NCI-H446 (cell line): ENCODE data around the gene PDIA2.
"Not testable (repeated sequence)": the region's sequence is repeated elsewhere in the genome, so short reads cannot be mapped to it uniquely, and the experiment has no call there.

ENCODE experiments used
- DNase-seq, 2 experiments: peaks; one replicate each; lab custom pipeline; 2025; lab: John Stamatoyannopoulos, UW

Gene PDIA2

DNA sequence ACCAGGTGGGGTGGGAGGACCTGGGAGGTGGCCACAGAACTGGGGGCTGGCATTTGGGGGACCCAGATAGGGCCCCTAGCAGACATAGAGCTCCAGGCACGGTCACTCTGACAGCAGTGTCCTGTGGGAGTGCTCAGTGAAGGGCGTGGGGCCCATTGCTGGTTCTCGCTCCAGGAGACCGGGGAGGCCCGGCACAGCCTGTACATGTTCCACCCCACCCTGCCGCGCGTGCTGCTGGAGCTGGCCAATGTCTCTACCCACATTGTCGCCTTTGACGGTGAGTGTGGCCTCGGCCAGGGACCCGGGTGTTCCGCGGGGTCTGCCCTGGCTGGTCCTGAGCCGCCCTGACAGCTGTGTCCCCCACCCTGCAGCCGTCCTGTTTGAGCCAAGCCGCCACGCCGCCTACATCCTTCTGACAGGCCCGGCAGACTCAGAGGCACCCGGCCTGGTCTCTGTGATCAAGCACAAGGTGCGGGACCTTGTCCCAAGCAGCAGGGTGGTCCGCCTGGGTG, 18.5 kb upstream of the PDIA2 start:
- DNase-seq = no peak

DNA sequence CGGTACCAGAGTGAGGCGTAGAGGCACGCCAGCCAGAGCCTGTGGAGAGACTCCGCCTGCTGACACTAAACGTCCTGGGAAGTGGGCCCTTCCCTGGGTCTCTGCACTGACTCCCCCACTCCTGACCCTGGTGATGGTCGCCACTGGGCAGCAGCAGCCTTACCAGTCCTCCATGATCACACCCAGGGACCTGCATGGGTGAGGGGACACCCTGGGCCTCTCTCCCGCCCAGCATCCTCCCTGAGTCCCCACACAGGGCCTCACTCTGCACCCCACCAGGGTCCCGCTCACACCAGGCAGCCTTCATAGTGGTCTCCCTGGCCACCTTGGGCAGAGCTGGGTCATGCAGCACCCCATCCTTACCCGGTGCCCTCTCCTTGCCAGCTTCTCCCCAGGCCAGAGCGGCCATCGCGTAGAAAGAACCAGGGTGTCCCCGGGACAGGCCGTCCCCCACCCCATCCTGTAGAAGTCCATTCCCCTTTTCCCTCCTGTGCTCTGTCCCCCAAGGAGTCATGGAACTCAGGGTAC, 17.9 kb upstream of the PDIA2 start:
- DNase-seq = no peak

DNA sequence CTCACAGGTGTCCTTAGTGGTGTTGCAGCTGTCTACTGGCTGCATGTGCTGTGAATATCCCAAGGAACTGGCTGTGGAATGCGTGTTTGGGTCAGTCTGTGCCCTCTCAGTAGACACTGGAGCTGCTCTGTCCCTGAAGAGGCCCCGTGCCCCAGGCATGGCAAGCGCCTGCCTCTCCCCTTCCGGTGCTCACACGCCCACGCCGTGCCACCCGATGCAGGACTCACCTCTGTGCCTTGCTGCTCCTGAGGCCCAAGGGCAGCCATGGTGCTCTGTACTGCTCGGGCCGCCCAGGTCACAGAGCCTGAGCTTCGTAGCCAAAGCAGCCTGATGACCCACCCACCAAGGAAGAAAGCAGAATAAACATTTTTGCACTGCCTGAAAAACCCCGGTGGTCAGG, 17.3 kb upstream of the PDIA2 start:
- no peak for DNase-seq

DNA sequence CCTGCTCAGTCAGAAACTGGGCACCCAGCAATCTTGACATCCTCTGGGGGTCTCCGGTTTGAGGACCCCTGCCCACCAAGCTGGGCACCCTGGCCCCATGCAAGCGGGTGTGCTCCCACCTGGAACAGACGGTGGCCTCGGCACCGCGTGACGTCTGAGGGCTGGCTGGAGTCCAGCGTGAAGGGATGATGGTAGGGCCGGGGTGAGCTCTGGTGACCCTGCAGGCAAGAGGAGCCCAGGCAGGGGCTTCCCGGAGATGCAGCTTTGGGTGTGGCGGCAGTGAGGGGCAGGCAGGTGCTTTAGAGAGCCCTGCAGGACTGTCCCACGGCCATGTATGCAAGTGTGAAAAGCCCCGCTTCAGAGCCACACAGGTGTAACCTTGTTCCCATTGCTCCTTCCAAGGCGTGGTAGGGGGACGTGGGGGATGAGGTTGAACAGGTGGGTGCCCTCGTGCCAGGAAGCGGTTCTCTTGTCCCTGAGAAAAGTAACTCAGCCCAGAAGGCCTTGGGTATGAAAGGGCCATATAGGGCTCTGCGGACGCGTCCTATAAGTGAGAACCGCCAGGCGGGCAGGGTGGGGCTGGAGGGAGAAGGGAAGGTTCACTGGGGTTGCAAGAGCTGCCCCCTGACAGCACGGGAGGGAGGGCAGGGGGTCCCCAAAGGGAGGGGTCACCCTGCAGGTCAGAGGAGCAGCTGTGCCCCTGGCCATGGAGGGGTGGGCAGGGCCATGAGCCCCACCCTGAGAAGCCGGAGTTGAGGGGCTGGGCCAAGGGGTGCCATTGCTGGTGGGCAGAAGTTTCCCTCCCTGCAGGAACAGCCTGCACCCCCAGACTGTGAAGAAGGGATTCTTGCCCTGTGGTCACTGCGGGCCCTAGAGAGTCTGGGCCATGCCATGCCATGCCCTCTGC, 16.5 kb upstream of the PDIA2 start:
- DNase-seq = no peak

DNA sequence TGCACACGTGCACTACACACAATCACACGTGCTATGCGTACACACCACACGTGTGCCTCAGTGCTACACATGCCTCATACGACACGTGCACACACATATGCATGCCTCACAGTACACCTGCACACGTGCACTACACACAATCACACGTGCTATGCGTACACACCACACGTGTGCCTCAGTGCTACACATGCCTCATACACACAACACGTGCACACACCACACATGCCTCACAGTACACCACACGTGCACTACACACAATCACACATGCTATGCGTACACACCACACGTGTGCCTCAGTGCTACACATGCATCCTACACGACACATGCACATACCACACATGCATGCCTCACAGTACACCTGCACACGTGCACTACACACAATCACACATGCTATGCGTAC, 15.4 kb upstream of the PDIA2 start:
- DNase-seq = not testable (repeated sequence)

DNA sequence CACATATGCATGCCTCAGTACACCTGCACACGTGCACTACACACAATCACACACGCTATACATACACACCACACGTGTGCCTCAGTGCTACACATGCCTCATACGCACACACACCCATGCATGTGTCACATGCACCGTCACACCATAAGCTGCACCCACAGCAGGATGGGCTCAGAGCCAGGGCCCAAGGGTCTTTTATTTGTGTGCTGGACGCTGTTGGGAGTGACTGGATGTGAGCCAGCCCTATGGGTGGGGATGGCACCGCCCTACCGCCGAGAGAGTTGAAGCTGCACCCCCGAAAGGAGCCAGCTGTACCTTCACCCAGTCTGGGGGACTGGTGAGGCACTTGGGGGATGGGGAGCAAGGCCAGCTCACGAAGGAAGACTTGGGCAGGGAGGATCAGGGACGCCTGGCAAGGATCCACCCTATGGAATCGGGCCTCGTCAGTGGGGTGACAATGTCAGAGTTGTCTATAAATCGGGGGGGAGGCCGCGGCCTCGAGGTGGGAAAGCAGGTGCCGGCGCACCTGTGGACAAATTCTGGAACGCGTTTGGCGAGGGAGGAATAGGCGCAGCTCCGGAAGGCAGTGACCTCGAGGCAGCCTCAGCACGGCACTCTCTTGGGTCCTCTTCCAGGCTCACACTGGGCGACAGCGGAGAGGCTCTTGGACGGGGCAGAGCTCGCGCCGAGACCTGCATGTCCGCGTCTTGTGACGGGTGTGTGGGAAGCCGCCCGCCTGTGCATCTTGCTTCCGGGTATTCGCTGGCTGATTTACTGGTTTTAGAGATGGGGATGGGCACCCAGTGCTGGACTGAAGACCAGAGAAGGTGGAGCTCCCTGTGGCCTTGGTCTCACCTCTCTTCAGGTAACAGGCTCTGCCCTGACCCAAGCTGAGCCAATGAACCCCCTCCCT, 14.6 kb upstream of the PDIA2 start:
- DNase-seq = no peak

DNA sequence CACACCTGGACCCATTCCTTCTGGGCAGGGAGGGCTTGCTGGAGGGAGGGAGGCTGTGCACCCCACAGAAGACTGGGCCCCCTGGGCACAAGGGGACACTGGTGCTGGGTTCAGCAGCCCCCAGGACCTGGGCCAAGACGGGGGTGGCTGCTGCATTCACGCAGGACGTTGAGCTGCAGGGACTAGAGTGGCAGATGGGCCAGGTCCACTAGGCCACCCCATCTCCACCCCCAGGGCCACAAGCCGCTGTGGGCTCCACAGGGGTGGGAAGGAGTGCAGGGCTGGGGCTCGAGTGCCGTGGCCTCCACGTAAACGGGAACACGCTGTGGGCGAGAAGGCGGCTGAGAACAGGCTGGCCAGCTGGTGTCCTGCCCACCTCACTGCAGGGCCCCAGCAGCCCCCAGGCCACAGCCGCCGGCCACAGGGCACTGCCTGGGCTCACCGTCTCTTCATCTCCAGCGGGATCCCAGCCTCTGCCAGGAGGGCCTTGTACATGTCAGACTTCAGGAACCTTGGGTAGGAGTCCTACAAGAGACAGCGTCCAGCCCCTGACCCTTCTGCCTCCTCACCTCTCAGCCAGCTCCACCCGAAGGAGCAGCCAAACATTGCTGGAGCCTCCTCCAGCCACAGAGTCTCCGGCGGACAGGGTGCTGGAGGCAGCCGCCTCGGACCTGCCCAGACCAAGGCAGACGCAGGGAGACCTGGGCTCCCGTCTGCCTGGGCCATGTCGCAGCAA, 13.7 kb upstream of the PDIA2 start:
- DNase-seq = no peak

DNA sequence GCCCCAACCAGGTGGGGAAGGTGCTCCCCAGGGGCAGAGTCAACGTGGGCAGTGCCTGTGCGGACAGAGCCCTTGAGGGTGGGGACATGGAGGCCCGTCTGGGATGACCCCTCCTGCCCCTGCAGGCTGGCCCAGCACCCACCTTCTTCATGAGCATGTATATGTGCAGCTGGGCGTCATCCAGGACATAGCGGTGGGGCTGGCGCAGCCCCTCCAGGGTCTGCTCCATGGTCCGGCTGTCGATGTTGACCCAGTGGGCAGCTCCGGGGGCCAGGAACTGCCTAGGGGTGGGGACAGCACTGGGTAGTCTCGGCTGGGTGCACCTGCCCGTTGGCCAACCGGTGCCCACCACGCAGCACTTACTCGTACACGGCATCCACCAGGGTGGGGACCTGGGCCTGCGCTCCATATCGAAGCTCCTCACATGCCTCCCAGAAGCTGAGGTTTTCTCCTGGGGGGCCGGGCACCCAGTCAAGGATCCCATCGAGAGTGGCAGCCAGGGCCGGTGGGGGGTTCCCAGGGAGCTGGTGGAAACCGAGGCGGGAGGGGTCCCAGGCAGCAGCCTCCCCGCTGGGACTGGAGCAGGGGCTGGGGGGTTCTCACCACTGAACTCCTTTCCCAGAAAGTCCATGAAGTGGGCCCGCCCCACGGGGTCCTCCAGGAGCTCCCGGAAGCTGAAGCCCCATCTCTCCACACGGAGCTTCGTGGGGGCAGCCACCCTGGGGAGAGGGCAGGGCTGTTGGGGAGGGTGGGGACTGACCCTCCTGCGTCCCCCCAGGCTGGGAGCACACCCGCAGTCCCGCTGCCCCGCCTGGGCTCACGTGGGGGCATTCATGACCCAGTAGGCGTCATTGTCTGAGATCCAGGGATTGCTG, 12.3 kb upstream of the PDIA2 start:
- no peak for DNase-seq

DNA sequence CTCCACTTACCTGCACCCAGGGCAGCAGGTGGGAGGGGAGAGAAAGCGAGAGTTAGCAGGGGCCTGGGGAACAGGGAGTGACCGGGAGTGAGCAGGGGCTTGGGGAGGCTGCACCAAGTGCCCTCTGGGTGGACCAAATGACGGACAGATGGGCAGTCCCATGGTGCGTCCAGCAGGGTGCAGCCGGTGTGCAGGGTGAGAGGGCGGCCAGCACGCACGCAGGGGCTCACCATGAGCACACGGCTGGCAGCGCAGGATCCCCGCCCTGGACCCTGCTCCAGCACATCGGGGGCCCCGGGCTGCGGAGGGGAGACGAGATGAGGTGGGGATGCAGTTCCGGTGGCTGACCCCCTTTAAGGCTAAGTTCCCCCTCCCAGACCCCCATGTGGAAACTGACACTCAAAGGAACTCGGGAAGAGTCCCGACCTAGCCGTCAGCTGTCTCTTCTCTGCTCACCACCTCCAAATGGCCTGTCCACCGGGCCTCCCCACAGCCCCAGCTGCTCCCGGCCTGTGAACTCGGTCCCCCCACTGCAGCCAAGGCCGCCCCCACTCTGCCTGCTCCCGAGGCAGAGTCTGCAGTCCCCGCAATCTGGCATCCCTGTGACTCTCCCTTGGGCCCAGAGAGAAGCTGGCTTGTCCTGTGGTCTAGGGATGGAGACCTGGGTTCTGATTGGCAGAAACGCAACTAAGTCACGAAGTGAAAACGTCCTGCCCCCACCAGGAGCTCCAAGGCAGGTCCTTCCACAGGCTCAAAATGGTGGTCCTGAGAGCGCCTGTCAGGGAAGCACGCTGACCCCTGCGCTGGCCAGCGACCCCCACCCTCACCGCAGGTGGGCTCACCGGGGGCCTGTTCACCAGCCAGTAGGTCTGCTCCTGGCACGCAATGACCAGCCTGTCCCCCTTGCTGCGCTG, 10.1 kb upstream of the PDIA2 start:
- no peak for DNase-seq

DNA sequence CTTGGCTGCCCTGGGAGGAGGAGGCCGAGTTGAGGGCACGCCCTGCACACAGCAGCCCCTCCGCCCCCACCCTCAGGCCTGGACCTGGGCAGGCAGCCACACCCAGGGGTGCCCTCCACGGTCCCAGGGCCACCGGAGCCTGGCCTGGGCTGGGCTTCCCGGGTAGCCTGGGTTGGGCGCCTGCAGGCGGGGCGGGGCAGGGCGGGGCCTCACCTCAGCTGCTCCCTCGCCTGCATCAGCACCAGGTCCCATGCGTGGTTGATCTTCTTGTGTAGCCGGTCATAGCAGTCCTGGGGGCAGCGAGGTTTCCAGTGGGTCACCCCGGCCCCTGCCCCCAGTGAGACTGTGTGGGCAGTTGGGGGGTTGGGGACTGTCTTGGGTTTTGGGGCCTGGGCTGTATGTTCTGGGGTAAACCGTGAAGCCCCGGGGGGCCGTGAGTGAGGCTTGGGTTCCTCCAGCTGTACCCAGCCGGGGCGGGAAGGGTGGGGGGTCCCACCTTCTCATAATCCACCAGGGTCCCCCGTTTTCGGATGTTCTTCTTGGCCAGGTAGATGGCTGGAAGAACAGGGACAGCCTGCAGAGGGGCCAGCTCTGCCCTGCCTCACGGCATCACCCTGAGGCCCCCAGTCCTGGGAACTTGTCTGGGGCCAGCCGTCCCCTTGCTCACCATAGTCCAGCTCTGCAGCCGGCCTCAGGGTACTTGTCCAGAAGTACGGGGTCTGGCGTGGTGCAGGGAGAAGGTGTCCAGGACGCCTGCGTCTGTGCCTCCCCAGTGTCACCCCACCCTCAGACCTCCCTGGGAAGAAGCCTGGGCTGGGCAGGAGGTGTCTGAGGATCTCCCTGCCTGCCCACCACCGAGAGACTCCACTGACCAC, 9.2 kb upstream of the PDIA2 start:
- DNase-seq = no peak

DNA sequence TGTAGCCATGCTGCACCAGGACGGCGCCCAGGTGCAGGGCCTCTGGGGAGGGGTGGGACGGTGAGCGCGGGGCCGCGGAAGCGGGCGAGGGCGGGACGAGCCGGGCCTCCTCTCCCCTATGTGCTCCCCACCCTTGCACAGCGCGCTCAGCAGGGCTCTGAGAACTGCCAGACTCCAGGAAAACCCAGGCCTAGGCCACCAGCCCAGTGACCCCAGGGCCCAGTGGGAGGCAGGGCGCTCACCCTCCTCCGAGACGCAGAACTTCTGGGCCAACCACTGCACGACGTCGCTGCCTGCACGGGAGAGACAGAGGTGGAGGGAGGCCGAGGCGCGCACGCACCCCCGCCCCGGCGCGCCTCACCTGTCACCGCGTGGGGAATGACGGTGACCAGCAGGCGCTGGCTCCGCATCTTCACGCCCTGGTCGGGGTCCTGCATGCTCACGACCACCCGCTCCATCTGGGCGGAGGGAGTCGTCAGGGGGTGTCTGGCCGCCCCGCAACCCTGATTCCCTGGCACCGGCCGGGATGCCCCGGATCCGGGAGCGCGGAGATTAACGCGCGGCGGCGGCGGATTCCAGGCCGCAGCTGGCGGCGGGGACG, 7.8 kb upstream of the PDIA2 start:
- no peak for DNase-seq

DNA sequence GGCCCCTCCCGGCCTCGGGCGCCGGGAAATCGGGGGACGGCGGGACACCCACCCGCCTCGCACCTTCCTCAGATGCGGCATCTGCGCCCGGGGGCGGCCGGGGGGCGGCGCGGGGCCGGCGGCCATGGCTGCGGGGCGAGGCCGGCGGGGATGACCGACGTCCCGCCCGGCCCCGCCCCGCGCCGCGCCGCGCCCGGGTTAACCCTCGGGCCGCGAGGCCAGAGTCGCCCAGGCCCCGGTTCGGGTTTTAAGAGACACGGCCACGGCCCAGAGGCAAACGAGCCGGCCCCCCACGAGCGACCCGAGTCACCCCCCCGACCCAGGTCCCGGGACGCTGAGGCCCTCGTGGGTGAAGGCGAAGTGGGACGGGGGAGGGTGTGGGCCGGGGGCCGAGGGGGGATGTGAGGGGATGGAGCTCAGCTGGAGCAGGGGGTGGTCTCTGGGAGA, 7.2 kb upstream of the PDIA2 start, which contains the start of gene RGS11:
TSS of gene RGS11 (minus strand) at position 159 of the 447 bp plus-strand sequence. CDS start at position 126, 33 bp downstream.
- no peak for DNase-seq

DNA sequence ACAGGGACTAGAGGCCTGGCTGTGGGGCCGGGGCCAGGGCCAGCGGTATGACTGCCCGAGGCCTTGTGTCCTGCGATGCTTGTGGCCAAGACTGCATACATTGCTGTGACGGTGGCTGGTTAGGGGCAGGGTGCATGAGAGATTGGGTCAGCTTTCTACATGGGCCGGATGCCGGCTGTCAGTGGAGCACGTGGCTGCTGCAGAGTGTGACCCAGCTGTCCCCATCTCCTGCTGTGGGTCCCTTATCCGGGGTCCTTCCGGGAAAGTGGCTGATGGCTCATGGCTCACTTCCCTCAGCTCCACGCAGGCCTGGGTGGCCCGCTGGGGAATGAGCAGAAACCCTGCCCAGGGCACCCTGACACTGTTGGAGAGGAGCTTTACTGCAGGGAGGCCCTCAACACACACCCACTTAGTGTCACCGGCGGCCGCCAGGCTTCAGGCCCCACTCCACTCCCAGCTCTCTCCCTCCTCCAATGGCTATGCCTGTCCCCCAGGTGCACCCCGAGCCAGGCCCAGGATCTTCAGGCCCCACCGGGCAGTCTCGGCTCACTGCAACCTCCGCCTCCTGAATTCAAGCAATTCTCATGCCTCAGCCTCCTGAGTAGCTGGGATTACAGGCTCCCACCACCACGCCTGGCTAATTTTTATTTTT, 6.4 kb upstream of the PDIA2 start:
- no peak for DNase-seq

DNA sequence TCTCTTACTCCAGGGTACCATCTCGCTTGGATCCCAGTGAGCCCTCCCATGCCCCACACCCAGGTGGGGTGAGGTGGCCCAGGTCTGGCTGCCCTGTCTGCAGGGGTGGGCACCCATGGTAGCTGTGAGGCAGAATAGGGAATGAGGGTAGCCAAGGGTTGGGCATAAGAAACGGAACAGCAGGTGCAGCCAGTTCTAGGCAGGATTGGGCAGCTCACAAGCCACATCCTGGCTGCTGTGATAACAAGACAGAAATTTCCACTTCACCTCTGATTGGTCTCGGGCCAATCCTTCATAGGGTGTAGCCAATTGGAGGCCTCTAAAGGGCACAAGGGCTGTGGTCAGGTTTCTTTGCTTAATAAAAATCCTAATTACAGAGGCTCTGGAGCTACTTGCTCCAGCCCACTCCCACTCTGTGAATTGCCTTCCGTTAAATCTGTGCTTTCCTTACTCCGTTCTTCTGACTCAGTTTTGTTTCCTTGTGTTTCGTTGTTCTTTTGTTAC, 4.0 kb upstream of the PDIA2 start:
- DNase-seq = peak in 1 of 2 experiments; percentile 26

DNA sequence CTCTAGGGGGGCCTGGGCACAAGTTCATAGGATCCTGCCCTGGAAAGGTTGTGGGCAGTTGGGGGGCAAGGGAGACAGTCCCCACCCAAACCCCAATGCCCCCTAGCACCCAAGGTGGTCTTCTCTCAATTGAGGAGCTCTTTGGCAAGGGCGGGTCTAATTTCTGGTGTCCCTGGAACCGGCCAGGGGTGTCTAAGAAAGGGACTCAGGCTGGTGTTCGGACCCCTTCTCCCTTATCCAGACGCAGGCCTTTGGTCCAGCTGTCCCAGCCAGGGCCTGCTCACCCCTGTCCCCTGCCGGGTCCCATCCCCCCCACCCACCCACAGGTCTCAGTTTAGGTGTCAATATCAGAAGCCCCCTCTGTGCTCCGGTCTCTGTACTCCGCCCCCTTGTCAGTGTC, 3.4 kb upstream of the PDIA2 start:
- DNase-seq = no peak

DNA sequence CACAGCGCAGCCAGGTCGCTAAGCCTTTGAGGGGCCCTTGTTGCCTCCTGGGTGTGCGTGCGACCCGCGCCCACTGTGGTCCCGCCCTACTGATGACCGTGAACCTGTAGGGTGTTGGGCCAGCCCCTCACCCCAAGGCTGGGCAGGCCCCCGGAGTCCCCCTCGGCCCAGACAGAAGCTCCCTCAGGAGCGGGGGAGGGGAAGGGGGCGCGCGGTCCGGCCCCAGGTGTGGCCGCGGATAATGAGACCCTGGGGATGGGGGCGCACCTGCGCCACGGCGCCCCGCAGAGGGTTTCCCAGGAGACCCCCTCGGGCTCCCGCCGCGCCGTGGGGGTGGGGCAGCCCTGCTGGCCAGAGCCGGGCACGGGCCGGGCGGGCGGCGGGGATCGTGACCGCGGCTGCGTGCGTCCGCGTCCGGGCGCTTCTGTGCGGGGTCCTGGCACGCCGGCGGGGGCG, 2.9 kb upstream of the PDIA2 start:
- no peak for DNase-seq

DNA sequence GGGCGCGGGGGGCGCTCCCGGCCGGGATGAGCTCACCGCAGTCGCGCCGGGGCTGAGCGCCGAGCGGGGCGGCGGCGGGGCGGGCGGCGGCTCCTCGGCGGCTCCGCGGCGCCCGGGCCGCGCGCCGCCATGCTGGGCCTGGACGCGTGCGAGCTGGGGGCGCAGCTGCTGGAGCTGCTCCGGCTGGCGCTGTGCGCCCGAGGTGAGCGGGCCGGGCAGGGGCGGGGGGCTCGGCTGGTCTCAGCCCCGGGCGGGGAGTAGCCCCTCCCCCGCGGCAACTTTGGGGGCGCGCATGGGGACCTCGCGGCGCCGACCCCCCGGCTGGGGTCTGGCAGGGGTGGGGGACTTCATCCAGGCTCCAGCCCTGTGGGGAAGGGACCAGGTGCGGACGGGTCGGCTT, 2.4 kb upstream of the PDIA2 start, which contains the start of gene ARHGDIG:
TSS of gene ARHGDIG (plus strand) at position 40 of the 400 bp plus-strand sequence. CDS start at position 130, 90 bp downstream.
- no peak for DNase-seq
